GM03348 (cell line): Measurements from ENCODE around the gene PRR19.
"Not testable (repeated sequence)": the region's sequence is repeated elsewhere in the genome, so short reads cannot be mapped to it uniquely, and the experiment has no call there.

Experiments used
- DNase-seq: peaks from one replicate; pipeline ENCODE4 v3.0.0; 2012; ENCODE audit warnings: low spot score

Gene PRR19

GRCh38 chr19:42325896-42326771 lies 24.2 kb downstream of the PRR19 start:
- peak; percentile 22 for DNase-seq

DNA sequence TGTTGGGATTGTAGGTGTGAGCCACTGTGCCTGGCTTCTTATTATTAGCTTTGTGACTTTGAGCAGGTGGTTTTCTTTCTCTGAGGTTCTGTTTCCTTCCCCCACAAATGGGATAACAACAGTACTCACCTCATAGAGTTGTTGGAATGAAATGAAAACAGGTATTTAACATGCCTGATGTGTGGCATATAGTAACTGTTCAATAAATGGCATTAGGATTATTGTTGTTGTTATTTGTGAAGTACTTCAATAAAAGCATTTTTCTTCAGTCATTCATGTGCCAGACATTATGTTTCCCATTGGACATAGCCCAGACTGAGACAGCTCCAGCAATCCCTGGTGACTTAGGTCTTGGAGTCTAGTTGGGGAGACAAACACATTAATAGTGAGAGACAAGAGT lies 25.0 kb downstream of the PRR19 start:
- no peak for DNase-seq

GRCh38 chr19:42327381-42327780 lies 25.4 kb downstream of the PRR19 start:
- DNase-seq = no peak

- DNase-seq = no peak
Observed at GRCh38 chr19:42328106-42328505, 26.2 kb downstream of the PRR19 start.

DNA sequence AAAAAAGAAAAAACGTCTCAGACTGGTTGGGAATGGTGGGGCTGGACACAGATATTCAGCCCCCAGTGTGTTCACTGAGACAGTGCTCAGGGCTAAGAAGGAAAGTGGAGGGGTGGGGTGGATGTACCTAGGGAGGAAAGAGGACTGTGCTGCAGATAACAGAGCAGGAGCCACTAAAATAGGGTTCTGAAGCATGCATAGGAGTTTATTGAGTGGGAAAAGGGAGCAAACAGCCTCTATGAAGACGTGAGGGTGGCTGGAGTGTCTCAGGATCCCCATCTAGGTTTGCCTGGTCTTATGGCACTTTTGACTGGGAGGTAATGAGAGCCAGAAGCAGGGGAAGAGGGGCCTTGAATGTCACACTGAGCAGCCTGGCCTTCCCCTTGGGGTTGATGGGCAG lies 26.9 kb downstream of the PRR19 start:
- DNase-seq = no peak

DNA sequence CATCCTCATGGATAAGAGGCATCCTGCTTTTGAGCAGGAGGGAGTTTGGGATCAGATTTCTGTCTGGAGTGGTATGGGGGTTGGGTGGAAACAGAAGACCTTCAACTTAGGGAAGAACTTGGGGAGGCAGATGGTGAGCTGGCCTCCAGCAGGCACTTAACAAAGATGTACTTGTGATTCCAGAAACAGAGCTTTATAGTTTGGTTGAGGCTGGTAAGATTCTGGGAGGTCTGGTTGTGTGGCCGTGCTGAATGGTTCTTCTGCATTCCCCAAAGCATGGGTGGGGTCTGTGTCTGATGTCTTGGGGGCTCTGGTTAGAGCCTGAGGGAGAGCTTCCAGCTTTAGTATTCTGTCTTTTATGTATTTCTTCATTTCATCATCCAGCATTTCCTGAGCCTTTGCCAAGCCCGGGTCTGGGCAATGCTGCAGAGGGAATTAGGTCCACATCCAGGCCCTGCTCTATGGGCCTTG lies 28.3 kb downstream of the PRR19 start:
- DNase-seq = peak; percentile 66

DNA sequence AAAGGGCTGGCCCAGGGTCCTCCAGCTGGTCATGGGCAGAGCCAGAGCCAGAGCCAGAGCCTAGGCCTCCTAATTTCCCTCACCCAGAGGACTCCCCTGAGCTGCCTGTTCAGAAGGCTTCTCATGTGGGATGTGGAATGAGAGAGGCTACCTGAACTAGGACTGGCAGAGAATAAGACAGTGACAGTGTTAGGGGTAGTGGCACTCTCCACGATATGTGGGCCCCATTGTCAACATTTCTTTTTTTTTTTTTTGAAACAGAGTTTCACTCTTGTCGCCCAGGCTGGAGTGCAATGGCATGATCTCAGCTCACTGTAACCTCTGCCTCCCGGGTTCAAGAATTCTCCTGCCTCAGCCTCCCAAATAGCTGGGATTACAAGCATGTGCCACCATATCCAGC lies 29.4 kb downstream of the PRR19 start:
- not testable (repeated sequence) for DNase-seq

DNA sequence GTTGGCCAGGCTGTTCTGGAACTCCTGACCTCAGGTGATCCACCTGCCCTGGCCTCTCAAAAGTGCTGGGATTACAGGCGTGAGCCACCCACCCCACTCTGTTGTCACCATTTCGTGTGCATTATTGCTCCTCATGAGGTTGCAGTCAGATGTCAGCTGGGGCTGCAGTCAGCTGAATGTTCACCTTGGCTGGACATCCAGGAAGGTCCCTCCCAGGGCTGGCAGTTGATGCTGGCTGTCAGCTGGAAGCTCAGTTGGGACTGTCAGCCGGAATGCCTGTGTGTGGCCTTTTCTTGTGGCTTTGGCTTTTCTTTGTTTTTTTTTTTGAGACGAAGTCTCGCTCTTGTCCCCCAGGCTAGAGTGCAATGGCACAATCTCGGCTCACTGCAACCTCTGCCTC lies 30.1 kb downstream of the PRR19 start:
- DNase-seq = no peak

DNA sequence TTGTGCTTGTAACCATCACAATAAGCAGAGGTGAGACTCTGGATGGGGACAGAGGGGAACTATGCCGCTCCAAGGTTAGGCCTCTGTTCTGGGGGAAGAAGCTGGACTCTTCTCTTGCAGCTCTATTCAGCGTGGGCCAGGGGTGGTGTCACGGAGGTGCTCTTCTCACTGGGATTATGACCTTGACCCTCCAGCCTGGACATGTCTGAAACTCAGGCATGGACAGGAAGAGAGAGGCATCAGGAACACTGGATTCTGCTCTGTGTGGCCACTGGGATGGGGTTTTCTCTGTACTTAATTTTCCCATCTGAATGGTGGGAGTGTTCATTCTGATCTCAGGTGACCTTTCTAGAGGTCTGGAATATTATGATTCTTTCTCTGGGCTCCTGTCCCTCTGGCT lies 31.1 kb downstream of the PRR19 start:
- DNase-seq = no peak

- DNase-seq = no peak
Observed at GRCh38 chr19:42333975-42334696, 32.2 kb downstream of the PRR19 start.

DNA sequence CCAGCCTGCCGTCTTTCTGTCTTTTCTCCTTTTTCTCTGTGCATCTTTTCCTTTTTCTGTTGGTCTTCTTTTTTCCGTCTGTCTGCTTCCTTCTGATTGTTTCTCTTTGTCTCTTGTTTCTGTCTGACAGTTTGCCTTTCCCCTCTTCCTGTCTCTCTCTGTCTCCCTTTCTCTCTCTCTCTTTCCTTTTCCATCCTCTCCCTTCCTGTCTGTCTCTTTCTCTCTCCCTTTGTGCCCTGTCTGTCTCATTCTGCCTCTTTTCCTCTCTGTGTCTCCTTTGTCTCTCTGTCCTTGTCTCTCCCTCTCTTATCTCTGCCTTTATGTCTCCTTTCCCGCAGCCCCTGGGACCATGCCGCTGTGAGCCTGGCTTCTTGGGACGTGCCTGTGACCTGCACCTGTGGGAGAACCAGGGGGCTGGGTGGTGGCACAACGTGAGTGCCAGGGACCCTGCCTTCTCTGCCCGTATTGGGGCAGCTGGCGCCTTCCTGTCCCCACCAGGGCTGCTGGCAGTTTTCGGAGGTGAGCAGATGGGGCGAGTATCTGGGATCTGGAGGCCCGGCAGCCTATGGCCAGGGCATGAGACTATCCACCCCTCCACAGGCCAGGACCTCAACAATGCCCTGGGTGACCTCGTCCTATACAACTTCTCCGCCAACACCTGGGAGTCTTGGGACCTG lies 32.9 kb downstream of the PRR19 start:
- DNase-seq = no peak

DNA sequence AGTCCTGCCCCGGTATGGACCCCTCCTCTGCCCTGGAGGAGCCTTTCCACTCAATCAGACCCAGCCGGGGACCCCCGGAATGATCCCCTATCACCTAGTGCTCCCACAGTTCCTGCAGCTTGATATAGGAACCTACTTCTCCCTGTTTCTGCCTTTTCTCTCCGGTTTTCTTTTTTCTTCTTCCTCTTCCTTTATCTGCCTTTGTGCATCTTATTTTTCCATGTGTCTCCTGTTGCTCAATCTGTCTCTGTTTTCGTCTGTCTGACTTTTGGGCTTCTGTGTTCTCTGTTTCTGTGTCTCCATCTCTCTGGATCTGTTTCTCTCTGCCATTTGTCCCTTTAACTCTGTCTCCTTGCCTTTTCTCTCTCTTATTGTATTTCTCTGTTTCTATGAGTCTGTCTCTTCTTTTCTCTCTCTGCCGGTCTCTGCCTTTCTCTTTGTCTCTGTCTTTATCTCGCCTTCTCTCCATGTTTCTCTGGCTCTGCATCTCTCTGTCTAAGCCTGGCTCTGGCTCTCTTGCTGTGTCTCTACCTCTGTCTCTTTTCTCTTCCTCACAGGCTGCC lies 33.5 kb downstream of the PRR19 start:
- DNase-seq = no peak

- DNase-seq = no peak
Observed at GRCh38 chr19:42335971-42336370, 34.0 kb downstream of the PRR19 start.

- DNase-seq = not testable (repeated sequence)
Observed at GRCh38 chr19:42339126-42339860, 37.4 kb downstream of the PRR19 start.

- not testable (repeated sequence) for DNase-seq
Observed at GRCh38 chr19:42339922-42340321, 38.0 kb downstream of the PRR19 start.

DNA sequence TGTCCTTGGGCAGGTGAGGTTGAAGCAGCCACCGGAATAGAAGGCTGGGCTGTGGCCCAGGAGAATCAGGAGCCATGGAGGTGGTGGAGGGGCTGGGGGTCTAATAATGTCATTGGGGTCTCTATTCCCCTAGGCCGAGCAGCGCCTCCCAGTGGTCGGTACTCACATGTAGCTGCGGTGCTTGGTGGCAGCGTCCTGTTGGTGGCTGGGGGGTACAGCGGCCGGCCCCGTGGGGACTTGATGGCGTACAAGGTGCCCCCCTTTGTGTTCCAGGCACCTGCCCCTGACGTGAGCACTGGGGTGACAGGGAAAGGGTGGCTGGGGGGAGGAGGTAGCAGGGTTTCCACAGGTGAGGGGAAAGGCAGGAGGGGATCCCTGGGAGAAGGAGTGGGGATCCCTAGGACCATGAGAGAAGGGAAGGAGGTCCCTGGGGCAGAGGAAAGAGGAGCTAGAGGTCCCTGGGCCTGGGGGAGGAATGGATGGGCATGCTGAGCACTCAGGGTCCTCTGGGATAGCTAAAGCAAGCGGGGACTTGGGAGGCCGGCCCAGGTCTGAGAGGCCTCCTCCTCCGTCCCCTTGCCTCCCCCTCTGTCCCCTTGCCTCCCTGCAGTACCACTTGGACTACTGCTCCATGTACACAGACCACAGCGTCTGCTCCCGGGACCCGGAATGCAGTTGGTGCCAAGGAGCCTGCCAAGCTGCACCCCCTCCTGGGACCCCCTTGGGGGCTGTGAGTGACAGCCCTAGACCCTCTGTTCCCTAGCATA lies 41.6 kb downstream of the PRR19 start:
- DNase-seq = no peak

GRCh38 chr19:42344336-42344893 lies 42.5 kb downstream of the PRR19 start:
- DNase-seq = no peak

GRCh38 chr19:42345191-42345812 lies 43.4 kb downstream of the PRR19 start:
- peak; percentile 49 for DNase-seq

DNA sequence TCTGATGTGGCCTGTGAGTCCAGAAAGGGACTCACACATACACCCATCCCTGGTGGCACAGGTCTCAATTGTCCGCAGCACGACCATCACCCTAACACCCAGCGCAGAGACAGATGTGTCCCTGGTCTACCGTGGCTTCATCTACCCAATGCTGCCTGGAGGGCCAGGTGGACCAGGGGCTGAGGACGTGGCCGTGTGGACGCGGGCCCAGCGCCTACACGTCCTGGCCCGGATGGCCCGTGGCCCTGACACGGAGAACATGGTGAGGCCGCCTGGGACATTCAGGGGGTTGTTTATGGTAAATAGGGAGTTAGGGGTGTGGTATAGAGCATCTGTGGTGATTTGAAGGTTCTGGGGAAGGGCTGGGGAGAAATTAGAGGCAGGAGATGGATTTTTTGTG lies 46.3 kb downstream of the PRR19 start:
- DNase-seq = no peak
